Stimulated activated CD4-positive, alpha-beta T cell treated with anti-CD3 and anti-CD28 coated beads, Interleukin-2, amount 100 ng/mL, for 24 hours (primary cell): ENCODE results near the gene ZNF428.
"Not testable (repeated sequence)": the region's sequence is repeated elsewhere in the genome, so short reads cannot be mapped to it uniquely, and the experiment has no call there.

Experiments
- DNase-seq, 2 donors: peaks; one replicate each; pipeline ENCODE4 v3.0.0-alpha.2; 2020

The ZNF428 gene

DNA sequence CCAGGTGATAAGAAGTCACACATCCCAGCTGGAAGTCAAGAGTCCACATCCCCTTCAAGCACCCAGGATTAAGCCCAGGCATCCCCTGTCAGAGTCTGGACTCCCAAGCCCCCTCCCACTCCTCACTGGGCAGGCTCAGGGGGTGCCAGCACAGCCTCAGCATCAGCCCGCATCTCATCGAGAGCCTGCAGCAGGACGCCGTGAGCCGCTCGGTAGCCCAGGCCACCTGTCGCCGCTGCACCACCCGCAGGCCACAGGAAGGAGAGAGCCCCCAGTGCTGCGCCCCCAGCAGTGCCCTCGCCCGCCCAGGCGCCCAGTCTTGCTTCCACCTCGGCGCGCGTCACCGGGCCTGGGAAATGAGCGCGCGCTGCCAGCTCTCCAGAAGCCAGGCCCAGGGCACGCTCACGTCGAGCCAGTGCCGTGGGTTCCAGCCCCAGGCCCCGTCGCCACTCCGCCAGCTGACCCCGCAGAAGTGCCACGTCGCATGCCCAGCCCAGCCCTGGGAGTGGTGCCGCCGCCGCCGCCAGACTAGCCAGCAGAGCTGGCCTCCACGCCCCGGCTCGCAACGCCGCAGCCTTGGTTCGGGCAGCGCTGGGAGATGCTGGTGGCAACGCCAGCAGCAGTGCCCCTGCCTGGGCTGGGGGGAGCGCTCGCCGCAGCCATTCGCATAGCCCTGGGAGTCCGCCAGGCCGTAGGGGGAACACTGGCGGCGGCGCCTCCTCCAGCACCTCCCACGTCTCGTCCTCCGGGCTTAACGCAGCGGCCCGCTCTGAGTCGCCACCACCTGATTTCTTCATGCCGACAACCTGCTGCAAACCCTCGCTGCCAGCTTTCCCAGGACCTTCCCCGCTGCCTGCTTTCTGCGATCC lies 27.3 kb downstream of the ZNF428 start:
- DNase-seq = no peak

DNA sequence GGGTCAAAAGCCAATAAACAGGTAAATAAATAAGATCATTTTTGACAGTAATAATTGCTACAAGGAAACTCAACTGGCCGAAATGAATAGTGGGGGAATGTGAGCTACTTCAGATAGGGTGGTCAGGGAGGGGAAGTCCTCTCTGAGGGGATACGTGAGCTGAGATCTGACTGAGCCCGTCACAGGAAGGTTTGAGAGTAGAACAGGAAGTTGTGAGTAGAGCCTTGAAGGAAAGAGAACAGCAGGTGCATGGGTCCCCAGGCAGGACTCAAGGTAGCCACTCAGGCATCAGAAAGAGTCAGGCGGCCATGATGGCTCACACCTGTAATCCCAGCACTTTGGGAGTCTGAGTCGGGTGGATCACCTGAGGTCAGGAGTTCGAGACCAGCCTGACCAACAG lies 29.8 kb downstream of the ZNF428 start:
- no peak for DNase-seq

DNA sequence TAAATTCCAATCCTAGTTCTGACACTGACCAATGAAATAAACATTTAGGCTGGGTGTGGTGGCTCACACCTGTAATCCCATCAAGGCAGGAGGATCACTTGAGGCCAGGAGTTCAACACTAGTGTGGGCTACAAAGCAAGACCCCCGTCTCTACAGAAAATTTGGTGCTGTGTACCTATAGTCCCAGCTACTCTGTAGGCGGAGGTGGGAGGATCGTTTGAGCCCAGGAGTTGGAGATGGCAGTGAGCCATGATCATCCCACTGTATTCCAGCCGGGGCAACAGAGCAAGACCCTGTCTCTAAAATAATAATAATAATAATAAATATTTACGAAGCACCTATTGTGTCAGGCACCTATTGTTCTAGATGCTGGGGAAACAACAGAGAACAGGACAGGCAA lies 30.2 kb downstream of the ZNF428 start:
- no peak for DNase-seq

DNA sequence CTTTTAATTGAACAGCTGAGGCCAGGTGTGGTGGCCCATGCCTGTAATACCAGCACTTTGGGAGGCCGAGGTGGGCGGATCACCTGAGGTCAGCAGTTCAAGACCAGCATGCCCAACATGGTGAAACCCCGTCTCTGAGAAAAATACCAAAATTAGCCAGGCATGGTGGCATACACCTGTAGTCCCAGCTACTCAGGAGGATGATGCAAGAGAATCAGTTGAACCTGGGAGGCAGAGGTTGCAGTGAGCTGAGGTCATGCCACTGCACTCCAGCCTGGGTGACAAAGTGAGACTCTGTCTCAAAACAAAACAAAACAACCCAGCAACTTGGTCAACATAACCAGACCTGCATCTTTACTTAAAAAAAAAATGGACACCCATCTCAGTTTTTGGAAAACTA lies 32.4 kb downstream of the ZNF428 start:
- not testable (repeated sequence) for DNase-seq

DNA sequence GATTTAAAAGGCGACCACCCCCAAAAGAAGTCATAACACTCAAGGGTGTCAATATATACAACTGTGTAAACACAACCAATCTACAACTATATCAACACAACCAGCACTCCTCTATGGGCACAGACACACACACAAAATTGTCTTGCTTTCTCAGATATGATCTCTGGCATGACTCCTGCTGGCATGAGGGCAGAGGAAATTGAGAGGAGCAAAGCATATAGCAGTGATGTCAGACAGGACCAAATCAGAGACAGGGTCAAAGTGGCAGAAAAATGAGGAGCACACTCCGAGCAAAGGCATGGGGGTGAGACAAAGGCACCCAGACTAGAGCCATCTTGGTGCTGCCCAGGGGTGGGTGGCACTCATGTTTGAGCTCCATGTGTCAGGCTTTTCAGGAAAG lies 33.1 kb downstream of the ZNF428 start:
- no peak for DNase-seq

DNA sequence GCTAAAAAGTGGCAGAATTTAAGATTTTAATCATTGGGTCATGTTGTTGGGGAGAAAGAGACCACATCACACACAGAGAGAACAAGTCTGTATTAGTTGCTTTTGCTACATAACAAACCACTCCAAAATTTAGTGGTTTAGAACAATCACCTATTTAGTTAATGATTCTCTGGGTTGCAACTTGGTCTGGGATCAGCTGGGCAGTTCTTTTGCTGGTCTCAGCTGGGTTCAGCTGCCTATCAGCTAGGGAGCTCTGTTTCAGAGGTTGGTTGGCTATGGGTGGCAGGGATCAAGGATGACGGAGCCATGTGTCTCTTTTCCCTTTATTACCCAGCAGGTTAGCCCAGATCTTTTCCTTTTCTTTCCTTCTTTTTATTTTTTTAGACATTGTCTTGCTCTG lies 34.9 kb downstream of the ZNF428 start:
- no peak for DNase-seq

DNA sequence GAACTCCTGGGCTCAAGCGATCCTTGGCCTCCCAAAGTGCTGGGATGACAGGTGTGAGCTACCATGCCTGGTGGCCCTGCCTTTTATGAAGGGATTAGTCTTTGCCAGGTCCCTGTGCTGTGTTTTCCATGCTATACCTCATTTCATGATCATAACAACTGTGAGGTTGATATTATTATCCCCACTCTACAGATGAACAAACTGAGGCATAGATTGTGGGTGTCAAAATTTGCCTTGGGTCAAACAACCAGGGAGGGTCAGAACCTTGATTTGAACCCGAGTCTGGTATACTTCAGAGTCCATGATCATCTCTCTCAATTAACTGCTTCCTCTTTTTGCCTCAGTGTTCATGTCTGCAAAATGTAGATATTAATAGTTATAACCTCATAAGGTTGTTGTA lies 36.9 kb downstream of the ZNF428 start:
- no peak for DNase-seq

DNA sequence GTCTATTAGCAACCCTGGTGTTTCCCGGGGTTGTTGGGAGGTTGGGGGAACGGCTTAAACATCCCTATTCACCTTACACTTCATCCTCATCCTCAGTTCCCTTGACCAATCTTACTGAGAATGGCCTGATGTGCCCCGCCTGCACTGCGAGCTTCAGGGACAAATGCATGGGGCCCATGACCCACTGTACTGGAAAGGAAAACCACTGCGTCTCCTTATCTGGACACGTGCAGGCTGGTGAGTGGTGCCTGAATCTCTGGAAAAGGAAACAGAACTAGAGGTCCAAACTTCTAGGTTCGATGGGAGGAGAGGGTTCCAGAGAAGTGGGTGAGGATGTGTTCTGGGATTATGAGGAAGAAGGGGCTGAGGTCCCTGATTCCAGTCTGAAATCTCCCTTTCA lies 38.0 kb downstream of the ZNF428 start:
- no peak for DNase-seq

DNA sequence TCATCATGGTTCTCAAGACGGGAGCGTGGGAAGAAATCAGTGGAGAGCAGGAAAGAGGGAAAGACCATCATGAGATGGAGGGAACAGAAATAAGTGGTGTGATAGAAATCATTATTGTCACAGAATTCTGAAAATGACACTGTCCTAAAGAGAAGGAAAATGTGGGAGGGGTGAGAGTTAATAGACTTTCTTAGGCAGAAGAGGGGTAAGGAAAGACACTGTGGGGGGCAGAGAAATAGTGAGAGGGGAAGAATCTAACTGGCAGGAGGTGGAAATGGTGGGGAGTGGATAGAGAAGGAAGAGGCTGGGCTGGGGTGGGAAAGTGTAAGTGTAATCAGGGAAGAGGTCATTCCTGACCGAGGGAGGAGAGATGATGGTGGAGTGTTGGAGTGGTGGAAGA lies 40.6 kb downstream of the ZNF428 start:
- DNase-seq = no peak

DNA sequence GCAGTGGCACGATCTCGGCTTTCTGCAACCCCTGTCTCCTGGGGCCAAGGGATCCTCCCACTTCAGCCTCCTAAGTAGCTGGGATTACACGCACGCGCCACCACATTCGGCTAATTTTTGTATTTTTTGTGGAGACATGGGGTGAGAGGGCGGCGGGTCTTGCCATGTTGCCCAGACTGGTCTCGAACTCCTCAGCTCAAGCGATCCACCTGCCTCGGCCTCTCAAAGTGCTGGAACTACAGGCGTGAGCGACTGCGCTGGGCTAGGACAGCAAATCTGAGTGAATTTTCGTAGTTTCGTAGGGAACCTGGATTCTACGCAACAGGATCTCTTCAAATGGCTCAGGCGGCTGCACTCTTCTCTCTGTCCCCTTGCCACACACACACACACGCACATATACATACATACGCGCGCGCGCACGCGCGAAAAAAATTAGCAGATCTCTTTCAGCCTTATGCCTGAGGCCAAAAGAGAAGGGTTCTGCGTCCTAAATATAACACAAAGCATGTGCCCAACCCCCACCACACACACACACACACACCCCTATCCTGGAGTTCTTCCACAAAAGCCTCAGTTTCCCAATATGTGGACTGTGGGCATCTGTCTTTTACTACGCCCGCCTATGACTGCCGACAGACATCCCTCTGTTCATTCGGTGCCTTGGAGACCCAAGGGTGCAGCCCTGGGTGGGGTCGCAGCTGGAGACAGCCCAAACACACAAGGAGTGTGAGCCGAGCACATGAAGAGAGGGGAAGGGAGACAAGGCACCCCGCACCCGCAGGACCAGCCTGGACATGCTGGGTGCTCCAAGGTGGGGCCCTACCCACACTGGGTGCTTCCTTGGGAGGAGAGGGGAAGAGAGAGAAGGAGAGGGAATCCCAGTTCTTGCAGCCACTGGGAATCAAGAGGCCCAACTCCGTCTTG lies 43.2 kb downstream of the ZNF428 start:
- no peak for DNase-seq

DNA sequence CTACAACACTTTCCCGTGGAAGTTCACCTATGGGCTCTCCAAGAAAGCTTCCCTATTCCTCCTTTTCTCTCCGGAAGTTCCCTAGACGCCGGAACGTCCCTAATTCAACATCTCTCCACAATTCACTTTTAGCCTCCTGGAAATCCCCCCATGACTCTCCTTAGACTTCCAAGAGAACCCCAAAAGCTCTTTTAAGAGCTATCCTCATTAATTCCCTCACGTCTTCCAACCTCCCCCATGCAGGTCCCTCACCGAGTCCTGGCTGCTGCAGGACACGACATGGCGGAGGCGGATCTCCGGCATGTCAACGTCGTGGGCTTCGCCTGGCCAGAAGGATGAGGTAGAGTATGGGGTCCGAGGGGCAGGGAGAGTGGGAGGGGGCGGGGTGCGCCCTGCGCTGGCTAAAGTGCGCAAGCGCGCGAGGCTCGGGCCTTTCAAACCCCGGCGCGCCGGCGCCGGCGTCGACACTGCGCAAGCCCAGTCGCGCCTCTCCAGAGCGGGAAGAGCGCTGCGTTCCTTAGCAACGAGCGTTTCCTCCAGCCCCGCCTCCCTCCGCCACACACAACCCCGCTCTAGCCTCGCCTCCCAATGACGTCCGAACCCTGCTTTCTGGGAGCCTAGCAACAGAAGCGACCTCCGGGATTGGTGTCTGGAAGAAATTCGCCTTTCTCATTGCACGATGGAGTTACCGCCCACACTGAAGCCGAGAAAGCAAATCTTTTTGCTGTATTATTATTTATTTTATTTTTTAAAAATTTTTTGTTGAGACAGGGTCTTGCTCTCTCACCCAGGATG lies 44.1 kb downstream of the ZNF428 start, which contains the start of the genes PINLYP and XRCC1:
PINLYP (plus strand) TSS at position 646 of the 795 bp plus-strand sequence. CDS start 1,391 bp downstream, outside the sequence.
XRCC1 (minus strand) TSS at position 372 of the 795 bp plus-strand sequence; CDS start at position 303, 69 bp downstream.
- DNase-seq = peak; percentile 97

DNA sequence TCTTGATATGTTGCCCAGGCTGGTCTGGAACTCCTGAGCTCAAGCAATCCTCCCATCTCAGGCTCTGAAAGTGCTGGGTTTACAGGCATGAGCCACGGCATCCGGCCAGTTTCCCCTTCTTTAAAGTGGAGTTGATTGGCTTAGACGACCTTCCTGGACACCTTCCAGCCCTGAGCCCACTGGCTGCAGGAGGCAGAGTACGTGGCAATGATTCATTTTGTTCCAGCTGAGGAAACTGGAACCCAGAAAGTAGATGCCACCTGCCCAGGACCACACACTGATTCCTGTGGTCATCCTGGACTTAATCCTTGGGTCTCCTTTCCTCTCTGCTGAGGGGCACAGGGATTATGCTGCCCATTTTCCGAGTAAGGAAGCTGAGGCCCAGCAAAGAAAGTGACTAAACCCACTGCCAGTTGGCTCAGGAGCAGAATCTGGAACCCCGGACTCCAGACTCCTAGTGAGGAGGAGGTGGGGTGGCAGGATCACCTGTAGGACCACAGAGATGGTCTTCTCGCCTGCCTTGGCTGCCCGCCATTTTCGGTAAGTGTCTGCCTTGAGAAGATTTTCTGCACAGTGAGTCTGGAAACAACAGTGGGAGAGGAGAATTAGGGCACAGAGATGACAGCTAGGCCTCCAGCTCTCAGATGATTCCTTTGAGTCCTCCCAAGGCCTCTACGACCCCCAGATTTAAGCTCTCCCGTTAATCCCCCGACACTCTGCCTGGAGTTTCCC lies 44.8 kb downstream of the ZNF428 start:
- DNase-seq = no peak

DNA sequence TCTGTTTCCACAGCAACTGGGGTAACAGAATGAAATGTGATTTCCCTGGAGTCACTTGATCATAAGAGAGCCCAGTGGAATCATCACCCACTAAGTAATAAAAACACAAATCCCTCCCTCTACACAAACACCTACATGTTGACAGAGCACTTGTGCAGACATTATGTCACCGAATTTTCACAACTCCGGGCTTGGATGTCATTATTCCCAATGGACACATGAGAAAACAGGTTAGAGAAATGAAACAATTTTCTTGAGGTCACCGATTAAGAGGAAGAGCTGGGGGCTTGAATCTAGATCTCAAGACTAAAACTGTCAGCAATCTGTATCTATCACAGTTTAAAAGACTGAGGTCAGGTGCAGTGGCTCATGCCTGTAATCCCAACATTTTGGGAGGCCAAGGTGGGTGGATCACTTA lies 47.2 kb downstream of the ZNF428 start:
- no peak for DNase-seq

DNA sequence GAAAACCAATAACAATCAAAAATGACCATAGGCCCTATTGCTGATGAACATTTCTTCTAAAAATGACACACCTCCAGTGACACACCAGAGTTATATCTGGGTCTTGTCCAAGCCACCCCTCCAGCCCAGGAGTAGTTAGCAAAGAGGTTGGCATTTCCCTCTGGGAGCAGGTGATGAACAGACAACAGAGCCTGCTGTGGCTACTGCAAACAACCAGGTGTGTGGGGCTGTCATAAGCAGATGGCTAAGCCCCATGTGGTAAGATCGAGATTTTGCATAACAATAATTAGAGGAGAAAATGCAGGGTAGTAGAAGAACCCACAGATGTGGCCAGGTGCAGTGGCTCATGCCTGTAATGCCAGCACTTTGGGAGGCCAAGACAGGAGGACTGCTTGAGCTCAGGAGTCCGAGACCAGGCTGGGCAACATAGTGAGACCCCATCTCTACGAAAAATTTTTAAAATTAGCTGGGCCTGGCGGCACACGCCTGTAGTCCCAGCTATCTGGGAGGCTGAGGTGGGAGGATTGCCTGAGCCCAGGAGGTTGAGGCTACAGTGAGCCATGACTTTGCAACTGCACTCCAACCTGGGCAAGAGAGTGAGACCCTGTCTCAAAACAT lies 49.1 kb downstream of the ZNF428 start:
- DNase-seq = no peak

DNA sequence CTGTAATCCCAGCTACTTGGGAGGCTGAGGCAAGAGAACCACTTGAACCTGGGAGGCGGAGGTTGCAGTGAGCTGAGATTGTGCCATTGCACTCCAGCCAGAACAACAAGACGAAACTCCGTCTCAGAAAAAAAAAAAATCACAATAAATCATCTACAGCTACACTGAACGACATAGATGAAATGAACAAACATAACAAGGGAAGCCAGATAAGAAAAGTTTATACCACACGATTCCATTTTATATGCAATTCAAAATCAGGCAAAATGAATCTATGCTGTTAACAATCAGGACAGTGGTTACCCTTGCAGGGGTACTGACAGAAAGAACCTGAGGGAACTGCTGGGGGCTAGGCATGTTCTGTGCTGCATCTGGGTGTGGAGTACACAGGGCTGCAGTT lies 49.8 kb downstream of the ZNF428 start:
- no peak for DNase-seq

DNA sequence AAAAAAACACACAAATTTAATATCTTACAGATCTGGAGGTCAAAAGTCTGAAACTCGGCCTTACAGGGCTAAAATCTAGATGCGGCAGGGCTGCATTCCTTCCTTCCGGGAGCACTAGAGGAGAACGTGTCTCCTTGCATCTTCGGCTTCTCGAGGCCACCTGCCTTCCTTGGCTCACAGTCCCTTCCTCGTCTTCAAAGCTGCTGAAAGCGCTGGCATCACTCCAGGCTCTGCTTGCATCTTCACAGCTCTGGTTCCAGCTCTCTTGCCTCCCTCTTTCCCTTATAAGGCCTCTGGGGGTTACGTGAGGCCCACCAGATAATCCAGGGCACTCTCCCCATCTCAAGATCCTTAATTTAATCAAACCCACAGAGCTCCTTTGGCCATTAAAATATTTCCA lies 54.6 kb downstream of the ZNF428 start:
- no peak for DNase-seq

DNA sequence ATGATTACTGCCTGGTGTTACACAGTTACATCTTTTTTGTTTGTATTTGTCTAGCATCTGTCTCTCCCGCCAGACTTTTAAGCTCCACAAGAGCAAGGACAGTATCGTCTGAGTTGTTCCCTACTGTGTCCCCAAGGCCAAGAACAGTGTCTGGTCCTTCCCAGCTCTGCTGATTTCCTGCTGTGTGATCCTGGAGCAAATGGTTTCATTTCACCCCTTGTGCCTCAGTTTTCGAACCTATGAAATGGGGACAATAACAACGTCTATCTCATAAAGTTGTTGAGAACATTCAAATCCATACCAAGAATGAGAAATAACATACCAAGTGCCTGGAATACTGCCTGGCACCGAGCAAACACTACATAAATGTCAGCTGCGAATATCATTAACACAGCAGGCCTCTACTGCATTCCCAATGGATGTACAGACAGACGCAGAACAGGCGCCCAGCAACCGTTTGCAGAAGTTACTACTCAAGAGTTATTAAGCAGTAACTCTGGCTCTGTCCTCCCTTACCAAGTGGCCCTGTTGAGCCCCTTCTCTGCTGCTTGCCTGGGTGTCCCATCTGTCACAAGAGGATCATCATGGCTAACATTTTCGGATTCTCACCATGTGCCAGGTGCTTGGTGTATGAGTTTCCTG lies 55.5 kb downstream of the ZNF428 start:
- no peak for DNase-seq

DNA sequence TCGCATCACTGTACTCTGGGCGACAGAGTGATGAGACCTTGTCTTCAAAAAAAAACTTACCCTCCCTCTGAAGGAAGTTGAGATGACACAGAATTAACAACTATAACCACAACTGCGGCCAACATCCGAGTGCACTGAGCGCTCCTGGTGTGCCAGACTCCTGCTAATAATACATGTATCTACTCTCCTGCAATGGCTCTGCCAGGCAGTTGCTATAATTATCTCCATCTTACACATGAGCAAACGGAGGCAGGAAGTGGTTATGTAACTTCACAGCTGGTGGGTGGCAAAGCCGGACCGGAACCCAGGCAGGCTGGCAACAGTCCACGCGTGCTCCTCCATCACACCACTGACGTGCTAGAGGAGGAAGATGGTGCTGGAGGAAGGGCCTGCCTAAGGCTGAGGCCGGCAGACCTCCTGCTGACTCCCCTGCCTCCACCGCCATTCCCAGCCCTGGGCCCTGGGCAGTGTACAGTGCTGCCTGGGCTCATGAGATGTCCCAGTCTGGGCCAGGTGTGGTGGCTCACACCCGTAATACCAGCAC lies 56.7 kb downstream of the ZNF428 start:
- DNase-seq = peak; percentile 64 to 68

DNA sequence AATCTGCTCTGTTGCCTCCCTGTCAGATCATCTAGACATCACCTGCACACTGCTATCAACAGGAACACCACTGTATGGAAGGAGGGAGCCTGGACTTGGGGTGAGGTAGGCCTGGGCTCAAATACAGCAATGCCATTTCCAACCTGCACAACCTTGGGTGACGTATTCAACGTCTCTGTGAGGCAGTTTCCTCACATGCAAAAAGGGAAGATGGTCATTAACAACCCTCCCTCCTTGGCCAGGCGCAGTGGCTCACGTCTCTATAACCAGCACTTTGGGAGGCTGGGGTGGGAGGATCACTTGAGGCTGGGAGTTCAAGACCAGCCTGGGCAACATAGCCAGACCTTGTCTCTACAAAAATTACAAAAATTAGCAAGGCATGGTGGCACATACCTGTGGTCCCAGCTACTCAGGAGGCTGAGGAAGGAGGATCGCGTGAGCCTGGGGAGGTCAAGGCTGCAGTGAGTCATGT lies 57.2 kb downstream of the ZNF428 start:
- no peak for DNase-seq

DNA sequence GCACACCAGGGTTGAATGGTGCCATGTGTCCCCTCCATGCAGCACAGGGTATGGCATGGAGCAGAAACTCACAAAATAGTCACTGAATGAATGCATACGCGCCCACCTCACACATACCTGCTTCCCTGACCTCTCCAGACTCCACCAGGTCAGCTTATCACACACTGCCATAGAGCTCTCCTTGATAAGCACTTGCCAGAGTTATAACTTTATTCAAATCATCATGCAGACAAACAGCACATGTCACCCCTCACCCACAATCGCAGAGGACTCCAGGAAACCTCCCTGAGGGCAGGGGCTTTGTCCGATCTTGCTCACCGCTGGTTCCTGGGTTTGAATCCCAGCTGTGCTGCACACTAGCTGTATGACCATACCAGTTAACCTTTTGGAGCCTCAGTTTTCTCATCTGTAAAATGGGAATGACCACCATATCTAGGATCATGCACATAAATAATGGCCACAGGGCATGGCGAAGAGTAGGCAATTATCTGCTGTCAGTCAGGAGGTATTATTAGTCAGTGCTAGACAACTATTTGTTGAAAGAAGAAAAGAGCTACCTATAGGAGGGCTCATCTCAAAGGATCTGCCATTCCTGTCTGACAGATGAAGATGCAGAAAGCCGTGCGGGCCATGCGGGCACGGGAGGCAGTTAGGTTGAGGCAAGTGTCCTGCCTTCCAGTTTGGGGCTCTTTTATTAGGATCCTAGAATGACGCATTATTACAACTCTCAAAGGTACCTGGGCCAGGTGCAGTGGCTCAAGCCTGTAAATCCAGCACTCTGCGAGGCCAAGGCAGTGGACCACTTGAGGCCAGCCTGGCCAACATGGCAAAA lies 58.1 kb downstream of the ZNF428 start:
- DNase-seq = no peak
